Kidney (tissue), 14 donors: ENCODE data around the gene PACSIN2. TPM values are rescaled to one million over a fixed set of nuclear protein-coding genes. Genes with fewer than 3 reads are reported as not detected.

Experiments used
- DNase-seq, 5 donors: peaks; one replicate each; pipeline ENCODE4 v3.0.0-alpha.2; 2013 to 2020
- FAIRE-seq: peaks from 2 replicates; lab custom pipeline; 2012; peaks lifted over from hg19 to GRCh38; lab: Jason Lieb, UNC
- H3K27ac ChIP-seq, 2 donors: one replicate each; pipeline ENCODE4 v1.7.0; 2013; ENCODE audit warnings: low read depth in 2 of 2, low read length in 2 of 2, inconsistent platforms in 1 of 2
- H3K27me3 ChIP-seq: one replicate; pipeline ENCODE4 v1.7.1; 2013; ENCODE audit warnings: low read length, inconsistent platforms; ENCODE audit not compliant: control insufficient read depth, insufficient read depth
- H3K36me3 ChIP-seq, 3 donors: one replicate each; pipeline versions ENCODE4 v1.7.0 to v1.7.1; 2013; ENCODE audit warnings: low read length in 3 of 3, control low read depth in 1 of 3, inconsistent platforms in 1 of 3; ENCODE audit not compliant: insufficient read depth in 3 of 3, control insufficient read depth in 2 of 3
- H3K4me1 ChIP-seq, 3 donors: one replicate each; pipeline versions ENCODE4 v1.7.0 to v1.7.1; 2013; ENCODE audit warnings: low read length in 3 of 3, inconsistent platforms in 1 of 3, low read depth in 1 of 3; ENCODE audit not compliant: control insufficient read depth in 2 of 3, insufficient read depth in 2 of 3
- H3K4me3 ChIP-seq, 3 donors: one replicate each; pipeline versions ENCODE4 v1.7.0 to v1.8.1; 2013; ENCODE audit warnings: low read length in 3 of 3, control low read depth in 1 of 3, inconsistent platforms in 1 of 3
- H3K9ac ChIP-seq, 3 donors: one replicate each; pipeline versions ENCODE4 v1.7.0 to v1.7.1; 2013; ENCODE audit warnings: low read length in 3 of 3, control low read depth in 1 of 3, inconsistent platforms in 1 of 3
- H3K9me3 ChIP-seq, 3 donors: one replicate each; pipeline versions ENCODE4 v1.7.0 to v1.7.1; 2013; ENCODE audit warnings: low read length in 3 of 3, control low read depth in 1 of 3, inconsistent platforms in 1 of 3; ENCODE audit not compliant: control insufficient read depth in 2 of 3, insufficient read depth in 1 of 3
- intact Hi-C: fragments of 100-400 bp; cut with DNase I; formaldehyde crosslinking; loops from one replicate; pipeline ENCODE4 v1.11.1; 2022
- polyA plus RNA-seq: library from polyadenylated mRNA; stranded (reverse); fragments of 350-450 nt; fragmentation: Illumina TruSeq; extraction: RNeasy Lipid Tissue Mini Kit (QIAGEN cat#74804); gene quantifications from one replicate; pipeline ENCODE4 v1.2.3, GENCODE V29; 2014; ENCODE audit warnings: low read depth, low replicate concordance; ENCODE audit not compliant: insufficient read depth
- total RNA-seq: library from RNA; stranded (reverse); fragmentation: NEBNext Ultra II Directional; extraction: Animal tissue kit (Norgen Biotek cat#: 25700); gene quantifications from one replicate; pipeline ENCODE4 v1.2.1, GENCODE V29; 2021
- TF ChIP-seq, protein P1 (sequence below): IDR thresholded peaks from 3 replicates; pipeline ENCODE4 v1.5.1; 2012; ENCODE audit warnings: mild to moderate bottlenecking, moderate library complexity, borderline replicate concordance; ENCODE audit not compliant: insufficient read depth; ENCODE audit errors: extremely low read depth
- donor health status: control.
- donor health status: control.
- donor health status: control.
- donor health status: control.
- donor health status: control.
- donor health status: DM: yes; HTN: yes; CAD: no.
- donor health status: Normal renal cell carcinoma (clear cell type).

Gene PACSIN2
- total and polyA plus RNA-seq, 2 donors from 2014 or later = 56.3 to 105 TPM

GRCh38 chr22:42994917-42995562 is 19.9 kb downstream of the PACSIN2 start:
- Histone ChIP-seq H3K4me1 (peaks cover 0 to 31% (median 16%) of the 10 kb centered on the region in 3 donors), H3K4me3 (peak overlapping the region in 1 of 3 donors; percentile 2), H3K27ac (peak overlapping the region; percentile 30 to 92), H3K36me3 (no peaks in the 10 kb centered on the region), H3K9ac (peak overlapping the region in 1 of 3 donors; percentile 40), H3K9me3 (no peaks in the 10 kb centered on the region), H3K27me3 (no peaks in the 10 kb centered on the region)
- intact Hi-C loops = no loop called here
- DNase-seq (peak in 4 of 5 donors; percentile 38 to 81 (median 66)), FAIRE-seq (peak; percentile 25)
- TF ChIP-seq, protein P1, sequence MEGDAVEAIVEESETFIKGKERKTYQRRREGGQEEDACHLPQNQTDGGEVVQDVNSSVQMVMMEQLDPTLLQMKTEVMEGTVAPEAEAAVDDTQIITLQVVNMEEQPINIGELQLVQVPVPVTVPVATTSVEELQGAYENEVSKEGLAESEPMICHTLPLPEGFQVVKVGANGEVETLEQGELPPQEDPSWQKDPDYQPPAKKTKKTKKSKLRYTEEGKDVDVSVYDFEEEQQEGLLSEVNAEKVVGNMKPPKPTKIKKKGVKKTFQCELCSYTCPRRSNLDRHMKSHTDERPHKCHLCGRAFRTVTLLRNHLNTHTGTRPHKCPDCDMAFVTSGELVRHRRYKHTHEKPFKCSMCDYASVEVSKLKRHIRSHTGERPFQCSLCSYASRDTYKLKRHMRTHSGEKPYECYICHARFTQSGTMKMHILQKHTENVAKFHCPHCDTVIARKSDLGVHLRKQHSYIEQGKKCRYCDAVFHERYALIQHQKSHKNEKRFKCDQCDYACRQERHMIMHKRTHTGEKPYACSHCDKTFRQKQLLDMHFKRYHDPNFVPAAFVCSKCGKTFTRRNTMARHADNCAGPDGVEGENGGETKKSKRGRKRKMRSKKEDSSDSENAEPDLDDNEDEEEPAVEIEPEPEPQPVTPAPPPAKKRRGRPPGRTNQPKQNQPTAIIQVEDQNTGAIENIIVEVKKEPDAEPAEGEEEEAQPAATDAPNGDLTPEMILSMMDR = no peak

DNA sequence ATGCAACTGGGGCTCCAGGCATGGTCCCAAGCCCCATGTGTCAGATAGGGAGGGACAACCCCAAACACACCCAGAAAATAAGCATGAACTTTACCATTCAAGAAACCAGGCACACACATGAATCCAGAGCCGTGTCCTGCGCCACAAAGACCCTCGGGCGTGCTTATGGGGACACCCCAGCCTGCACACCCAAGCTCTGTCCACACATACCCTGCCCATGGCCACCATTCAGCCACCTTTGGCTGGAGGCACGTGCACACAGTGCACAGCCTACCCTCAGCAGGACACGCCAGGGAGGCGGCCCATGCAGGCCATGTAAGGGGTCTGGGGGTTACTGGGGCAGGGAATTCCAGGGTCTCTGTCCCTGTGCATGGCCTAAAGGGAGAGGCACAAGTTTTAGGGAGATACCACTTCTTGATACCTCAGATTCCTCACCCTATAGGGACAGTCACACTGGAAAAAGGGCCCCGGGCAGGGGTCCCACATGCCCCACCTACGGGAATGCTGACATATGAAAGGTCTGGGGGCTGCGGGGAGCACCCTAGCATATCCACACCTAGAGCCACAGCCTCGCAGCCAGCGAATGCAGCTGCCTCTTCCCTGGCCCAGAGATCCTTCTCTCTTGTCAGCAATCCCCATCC is 20.6 kb downstream of the PACSIN2 start:
- FAIRE-seq = no peak
- peak overlapping the region; percentile 30 to 92 for H3K27ac ChIP-seq
- no peaks in the 10 kb centered on the region for H3K27me3 ChIP-seq
- H3K9ac ChIP-seq = peak overlapping the region in 1 of 3 donors; percentile 40
- no peak overlapping the region for H3K4me3 ChIP-seq
- H3K36me3 ChIP-seq = no peaks in the 10 kb centered on the region
- intact Hi-C loops = no loop called here
- peaks cover 0 to 31% (median 16%) of the 10 kb centered on the region in 3 donors for H3K4me1 ChIP-seq
- no peak for DNase-seq
- no peaks in the 10 kb centered on the region for H3K9me3 ChIP-seq
- TF ChIP-seq, protein P1 = no peak

DNA sequence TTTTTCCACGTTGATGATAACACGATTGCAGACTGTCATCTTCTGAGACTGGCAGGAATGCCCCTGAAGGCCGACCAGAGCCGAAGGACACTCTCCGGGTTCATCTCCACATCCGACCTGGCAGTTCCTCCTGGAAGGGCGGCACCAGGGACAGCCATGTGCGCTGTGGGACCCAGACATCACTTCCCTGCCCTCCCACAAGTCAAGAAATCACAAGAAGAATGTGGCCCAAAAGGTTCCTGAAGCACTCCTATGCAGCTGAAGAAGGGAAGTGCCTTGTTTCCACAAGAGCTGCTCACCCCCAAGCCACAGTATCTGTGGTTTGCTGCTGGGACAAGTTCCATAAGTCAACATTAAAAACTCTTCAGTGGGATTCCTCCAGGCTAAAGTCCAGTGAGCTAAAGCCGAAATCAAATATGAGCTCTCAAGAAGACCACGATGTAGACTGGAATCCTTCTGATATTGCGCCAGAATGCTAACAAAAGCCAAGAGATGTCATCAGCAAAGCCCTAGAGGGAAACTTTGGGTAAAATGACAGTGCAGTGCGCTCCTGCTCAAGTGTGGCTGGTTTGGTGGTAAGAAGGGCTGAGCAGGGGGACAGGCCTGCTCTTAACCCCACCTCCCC is 21.2 kb downstream of the PACSIN2 start:
- peaks cover 0 to 31% (median 16%) of the 10 kb centered on the region in 3 donors for H3K4me1 ChIP-seq

More for the DNA sequence above, 21.2 kb downstream of the PACSIN2 start:
- no peaks in the 10 kb centered on the region for H3K36me3 ChIP-seq
- DNase-seq = no peak
- H3K27ac ChIP-seq = peak overlapping the region in 1 of 2 donors; percentile 37
- H3K4me3 ChIP-seq = no peak overlapping the region
- H3K9ac ChIP-seq = no peak overlapping the region
- intact Hi-C loops = no loop called here
- TF ChIP-seq, protein P1 = no peak
- no peaks in the 10 kb centered on the region for H3K9me3 ChIP-seq
- H3K27me3 ChIP-seq = no peaks in the 10 kb centered on the region
- FAIRE-seq = no peak
